Tibial nerve (tissue), 4 donors: ENCODE data around the gene GPR3.
A peak's percentile ranks its signal among the peaks of the same experiment; 100 is the strongest.

Experiments used
- EP300 ChIP-seq, 2 donors: sonication (generic); formaldehyde crosslinking; IDR thresholded peaks; one replicate each; pipeline ENCODE4 v1.6.1; 2017; ENCODE audit warnings: antibody characterized with exemption in 2 of 2, mild to moderate bottlenecking in 1 of 2
- POLR2A ChIP-seq, 2 donors: fragments of 450-650 bp; IDR thresholded peaks; one replicate each; pipeline ENCODE4 v1.6.1; 2017; ENCODE audit warnings: antibody characterized with exemption in 2 of 2, mild to moderate bottlenecking in 2 of 2, moderate library complexity in 2 of 2
- TF ChIP-seq, protein P1 (sequence below), 5 experiments: fragments of 200-600 bp in 3 of 5; fragments of 450-650 bp in 2 of 5; sonication (generic) in 3 of 5; IDR thresholded peaks; one replicate each; pipeline ENCODE4 v1.5.1; 2016 to 2019; ENCODE audit warnings: antibody characterized with exemption in 5 of 5, mild to moderate bottlenecking in 3 of 5, moderate library complexity in 2 of 5

DNA sequence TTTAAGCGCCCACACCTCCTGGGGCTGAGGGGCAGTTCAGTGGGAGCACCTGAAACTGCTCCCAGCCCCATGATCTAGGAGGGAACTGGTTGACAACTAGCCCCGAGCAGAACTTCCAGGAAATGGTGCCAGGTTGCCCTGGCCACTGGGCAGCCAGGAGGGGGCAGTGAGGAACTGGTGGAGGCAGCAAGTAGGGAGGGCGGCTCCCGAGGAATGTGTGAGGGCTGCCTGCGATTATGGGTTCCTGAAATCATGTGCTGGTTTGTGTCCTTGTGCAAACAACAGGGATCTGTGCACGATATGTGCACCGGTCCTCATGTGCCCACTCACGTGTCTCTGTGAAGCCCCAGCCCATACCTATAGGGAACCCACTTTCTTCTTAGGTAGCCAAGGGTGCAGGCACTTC lies 9.9 kb downstream of the GPR3 start:
- TF ChIP-seq, protein P1, sequence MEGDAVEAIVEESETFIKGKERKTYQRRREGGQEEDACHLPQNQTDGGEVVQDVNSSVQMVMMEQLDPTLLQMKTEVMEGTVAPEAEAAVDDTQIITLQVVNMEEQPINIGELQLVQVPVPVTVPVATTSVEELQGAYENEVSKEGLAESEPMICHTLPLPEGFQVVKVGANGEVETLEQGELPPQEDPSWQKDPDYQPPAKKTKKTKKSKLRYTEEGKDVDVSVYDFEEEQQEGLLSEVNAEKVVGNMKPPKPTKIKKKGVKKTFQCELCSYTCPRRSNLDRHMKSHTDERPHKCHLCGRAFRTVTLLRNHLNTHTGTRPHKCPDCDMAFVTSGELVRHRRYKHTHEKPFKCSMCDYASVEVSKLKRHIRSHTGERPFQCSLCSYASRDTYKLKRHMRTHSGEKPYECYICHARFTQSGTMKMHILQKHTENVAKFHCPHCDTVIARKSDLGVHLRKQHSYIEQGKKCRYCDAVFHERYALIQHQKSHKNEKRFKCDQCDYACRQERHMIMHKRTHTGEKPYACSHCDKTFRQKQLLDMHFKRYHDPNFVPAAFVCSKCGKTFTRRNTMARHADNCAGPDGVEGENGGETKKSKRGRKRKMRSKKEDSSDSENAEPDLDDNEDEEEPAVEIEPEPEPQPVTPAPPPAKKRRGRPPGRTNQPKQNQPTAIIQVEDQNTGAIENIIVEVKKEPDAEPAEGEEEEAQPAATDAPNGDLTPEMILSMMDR (IDR thresholded peaks at IDR 0.05): peak; percentile 58 to 80 (median 75)
- TF ChIP-seq POLR2A (IDR thresholded peaks at IDR 0.05) (no peak), EP300 (IDR thresholded peaks at IDR 0.05) (peak in 1 of 2 donors; percentile 70)
